Measurements from ENCODE around the gene EIF2S3B.

EIF2S3B gene

DNA sequence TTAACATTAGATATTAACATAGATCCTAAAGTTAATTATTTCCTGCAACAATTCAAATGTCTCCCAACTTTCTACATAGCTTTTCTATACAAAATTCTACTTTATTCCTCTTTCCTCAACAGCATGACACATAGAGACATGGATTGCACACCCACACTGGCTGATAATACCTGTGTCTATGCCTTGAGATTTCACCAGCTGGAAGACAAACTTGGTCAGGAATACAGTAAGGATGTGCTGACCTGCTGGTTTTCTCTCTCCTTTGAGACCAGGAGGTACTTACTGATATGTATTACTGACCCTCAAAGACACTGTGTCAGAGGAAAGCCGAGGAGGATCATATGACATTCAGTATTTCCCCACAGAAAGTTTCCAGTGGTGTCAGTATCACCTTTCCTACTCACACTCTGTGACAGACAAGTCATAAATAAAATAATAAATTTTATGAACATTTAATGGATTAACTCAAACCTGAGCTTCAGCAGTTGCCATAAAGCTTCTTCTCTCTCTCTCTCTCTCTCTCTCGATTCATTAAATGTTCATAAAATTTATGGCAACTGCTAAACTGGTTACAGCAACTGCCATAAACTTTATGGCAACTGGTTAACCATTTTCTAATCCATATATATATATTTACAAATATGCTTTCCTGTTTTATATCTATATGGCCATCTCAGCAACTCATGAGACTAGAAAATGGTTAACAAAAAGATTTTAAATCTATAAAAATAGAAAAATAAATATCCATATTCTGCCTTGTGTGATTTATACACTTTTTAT, 22.7 kb downstream of the EIF2S3B start:
- no peak overlapping the region for H3K4me3 ChIP-seq (ENCODE audit: low read length)
- no peak for TF ChIP-seq CTCF (IDR thresholded peaks at IDR 0.05; ENCODE audit: insufficient read depth, low read depth, low read length, missing control alignments)
- no peak for DNase-seq (ENCODE audit: low read depth)

DNA sequence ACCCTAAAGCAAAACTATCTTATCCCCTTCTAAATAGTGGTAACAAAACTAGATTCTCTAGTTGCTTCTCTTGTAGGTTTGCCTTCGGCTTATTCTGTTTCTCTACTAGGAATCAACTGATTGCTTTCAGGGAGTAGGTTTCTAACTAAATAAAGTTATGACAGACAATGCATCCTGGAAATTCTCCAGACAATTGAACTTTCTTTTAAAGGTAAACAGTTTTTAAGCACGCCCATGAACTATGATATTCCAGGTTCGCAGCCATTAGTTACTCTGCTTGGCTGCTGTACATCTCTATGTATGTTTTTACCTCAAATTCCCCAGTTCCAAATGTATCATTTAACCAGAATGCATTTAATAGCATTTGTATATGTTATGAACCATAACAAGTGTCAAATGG, 23.9 kb downstream of the EIF2S3B start:
- no peak for TF ChIP-seq CTCF (IDR thresholded peaks at IDR 0.05; ENCODE audit: insufficient read depth, low read depth, low read length, missing control alignments)
- no peak overlapping the region for H3K4me3 ChIP-seq (ENCODE audit: low read length)
- DNase-seq (ENCODE audit: low read depth), result no peak

GRCh38 chr12:10537721-10538120, 32.0 kb downstream of the EIF2S3B start:
- no peak for DNase-seq (ENCODE audit: low read depth)
- TF ChIP-seq CTCF (IDR thresholded peaks at IDR 0.05; ENCODE audit: insufficient read depth, low read depth, low read length, missing control alignments), result no peak
- H3K4me3 ChIP-seq (ENCODE audit: low read length), result no peak overlapping the region

DNA sequence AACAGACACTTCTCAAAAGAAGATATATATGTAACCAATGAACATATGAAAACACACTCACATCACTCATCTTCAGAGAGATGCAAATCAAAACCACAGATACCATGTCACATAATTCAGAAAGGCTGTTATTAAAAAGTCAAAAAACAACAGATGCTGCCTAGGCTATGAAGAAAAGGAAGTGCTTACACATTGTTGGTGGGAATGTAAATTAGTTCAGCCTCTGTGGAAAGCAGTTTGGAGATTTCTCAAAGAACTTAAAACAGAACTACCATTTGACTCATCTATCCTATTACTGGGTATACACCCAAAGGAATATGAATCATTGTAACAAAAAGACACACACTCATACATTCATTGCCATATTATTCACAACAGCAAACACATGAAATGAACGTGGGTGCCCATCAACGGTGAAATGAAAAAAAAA, 35.1 kb downstream of the EIF2S3B start:
- no peak overlapping the region for H3K4me3 ChIP-seq (ENCODE audit: low read length)
- peak; percentile 86 for DNase-seq (ENCODE audit: low read depth)
- no peak for TF ChIP-seq CTCF (IDR thresholded peaks at IDR 0.05; ENCODE audit: insufficient read depth, low read depth, low read length, missing control alignments)

- no peak for DNase-seq (ENCODE audit: low read depth)
- no peak for TF ChIP-seq CTCF (IDR thresholded peaks at IDR 0.05; ENCODE audit: insufficient read depth, low read depth, low read length, missing control alignments)
- no peak overlapping the region for H3K4me3 ChIP-seq (ENCODE audit: low read length)
These were observed 37.8 kb downstream of the EIF2S3B start for GRCh38 chr12:10543499-10543898.

DNA sequence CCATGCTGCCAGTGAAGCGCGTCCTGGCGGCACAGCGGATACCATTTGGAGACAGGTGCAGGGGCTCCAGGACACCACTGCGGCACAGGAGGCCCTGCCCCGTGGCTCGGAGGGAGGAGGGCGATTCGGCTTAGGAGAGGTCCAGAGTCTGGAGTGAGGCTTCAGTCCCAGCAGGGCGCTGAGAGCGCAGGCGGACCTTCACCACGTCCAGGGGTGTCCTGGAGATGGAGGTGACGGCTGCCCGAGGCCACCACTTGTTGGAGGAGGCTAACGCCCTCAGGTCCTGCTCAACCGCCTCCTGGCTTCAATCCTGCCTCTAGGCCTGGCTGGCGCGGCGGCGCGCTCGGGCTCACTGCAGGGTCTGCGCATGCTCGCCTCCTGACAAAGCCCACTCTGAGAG, 45.7 kb downstream of the EIF2S3B start:
- TF ChIP-seq CTCF (IDR thresholded peaks at IDR 0.05; ENCODE audit: insufficient read depth, low read depth, low read length, missing control alignments), result no peak
- DNase-seq (ENCODE audit: low read depth), result no peak
- no peak overlapping the region for H3K4me3 ChIP-seq (ENCODE audit: low read length)

- H3K4me3 ChIP-seq (ENCODE audit: low read length), result no peak overlapping the region
- TF ChIP-seq CTCF (IDR thresholded peaks at IDR 0.05; ENCODE audit: insufficient read depth, low read depth, low read length, missing control alignments), result no peak
- no peak for DNase-seq (ENCODE audit: low read depth)
These were observed 47.5 kb downstream of the EIF2S3B start for GRCh38 chr12:10553148-10553547.
